HG02852 (cell line): ENCODE measurements around the gene MPG.

Experiments used
- ATAC-seq: cut with Tn5 transposase; IDR thresholded peaks from one replicate; pipeline ENCODE4 v1.9.1; 2021; ENCODE audit warnings: mild to moderate bottlenecking, moderate library complexity; ENCODE audit not compliant: unreplicated experiment

The MPG gene

DNA sequence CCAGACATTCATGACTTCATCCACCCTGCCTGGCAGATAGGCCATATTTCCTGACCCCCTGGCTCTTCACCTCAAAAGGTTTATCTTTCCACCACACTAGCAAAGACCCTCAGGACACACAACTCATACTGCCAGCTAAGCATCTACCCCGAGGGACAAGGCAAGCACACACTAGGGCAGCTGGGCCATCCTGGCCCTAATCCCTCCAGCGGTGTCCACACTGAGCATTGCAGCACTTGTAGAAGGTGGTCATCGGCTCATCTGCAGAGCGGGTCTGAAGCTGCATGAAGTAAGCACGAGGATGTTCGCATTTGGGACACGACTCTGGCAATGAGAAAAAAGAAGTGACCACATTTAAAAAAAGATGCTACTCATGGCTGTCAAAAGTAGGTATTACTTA, 30.8 kb upstream of the MPG start:
- no peak for ATAC-seq

DNA sequence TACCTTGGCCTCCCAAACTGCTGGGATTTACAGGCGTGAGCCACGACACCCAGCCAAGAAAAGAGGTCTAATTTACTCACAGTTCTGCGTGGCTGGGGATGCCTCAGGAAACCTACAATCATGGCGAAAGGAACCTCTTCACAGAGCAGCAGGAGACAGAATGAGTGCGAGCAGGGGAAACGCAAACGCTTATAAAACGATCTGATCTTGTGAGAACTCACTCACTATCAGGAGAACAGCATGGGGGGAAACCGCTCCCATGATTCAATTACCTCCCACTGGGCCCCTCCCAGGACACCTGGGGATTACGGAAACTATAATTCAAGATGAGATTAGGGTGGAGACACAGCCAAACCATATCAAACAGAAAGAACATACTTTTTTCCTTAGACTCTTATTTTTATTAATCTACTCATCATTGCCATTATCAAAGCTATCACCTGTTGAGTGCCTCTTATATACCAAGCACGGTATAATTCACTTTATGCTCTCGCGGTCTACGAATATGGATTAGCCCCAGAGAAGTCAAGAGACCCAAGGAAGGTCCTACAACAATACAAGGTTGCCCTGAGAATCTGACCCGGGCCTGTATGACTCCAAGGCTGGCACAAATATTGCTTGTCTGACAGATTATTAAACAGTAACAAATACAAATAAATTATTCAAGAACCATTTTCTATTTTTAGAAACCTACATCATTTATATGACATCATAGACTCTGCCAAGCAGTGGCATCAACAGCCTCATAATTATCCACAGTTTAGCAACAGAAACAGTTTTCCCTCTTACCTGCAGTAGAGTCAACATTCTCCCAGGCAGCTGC, 27.0 kb upstream of the MPG start:
- no peak for ATAC-seq

DNA sequence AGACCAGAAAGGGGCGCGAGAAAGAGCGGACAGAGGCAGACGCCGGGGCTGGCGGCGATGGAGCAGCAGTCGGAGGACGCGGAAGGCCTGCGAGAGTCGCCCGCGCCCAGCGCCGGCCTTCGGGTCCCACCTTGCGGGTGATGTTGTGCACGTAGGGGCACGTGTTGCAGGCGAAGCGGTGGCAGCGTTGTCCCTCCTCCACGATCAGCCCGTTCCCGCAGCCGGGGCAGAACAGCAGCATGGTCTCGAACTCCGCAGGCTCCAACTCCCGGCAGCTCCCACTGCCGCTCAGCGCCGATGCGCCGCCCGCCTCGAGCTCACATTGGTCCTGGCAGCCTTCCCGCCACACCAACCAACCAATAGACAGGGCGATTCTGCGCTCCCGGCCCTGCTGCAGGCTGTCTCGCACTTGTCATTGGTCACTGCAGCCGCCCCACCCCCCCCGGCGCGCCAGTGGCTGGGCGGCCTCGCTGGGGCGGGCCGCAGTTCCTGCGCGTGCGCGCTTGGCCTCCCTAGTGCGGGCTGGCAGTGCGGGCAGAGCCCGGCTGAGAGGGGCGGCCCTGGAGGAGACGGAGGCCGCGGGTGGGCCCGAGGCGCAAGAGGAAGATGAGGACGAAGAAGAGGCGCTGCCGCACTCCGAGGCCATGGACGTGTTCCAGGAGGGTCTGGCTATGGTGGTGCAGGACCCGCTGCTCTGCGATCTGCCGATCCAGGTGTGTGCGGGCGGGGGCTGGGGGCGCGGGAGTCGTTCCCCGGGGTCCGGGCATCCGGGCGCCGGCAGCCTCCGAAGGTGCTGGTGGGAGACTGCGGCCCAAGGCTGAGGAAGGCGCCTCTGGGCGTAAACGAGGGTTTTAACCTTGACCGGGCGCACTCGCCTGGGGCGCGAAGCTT, 24.4 kb upstream of the MPG start, which contains the start of the genes POLR3K and SNRNP25:
Gene POLR3K (minus strand): TSS at position 263 of the 891 bp plus-strand sequence. CDS start 22 bp downstream, at position 241.
Gene SNRNP25 (plus strand): TSS at position 483 of the 891 bp plus-strand sequence. CDS start 189 bp downstream, at position 672.
- ATAC-seq = peak; percentile 95

DNA sequence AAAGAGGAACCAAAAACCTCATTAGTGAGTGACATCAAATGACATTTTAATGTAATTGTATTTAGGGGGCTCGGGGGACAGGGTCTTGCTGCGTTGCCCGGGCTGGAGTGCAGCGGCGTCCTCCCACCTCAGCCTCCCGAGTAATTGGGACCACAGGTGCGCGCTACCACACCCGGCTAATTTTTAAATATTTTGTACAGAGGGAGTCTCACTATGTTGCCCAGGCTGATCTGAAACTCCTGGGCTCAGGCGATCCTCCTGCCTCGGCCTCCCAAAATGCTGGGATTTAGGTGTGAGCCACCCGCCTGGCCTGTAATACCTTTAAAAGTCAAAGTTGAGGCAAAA, 23.8 kb upstream of the MPG start:
- ATAC-seq = no peak

DNA sequence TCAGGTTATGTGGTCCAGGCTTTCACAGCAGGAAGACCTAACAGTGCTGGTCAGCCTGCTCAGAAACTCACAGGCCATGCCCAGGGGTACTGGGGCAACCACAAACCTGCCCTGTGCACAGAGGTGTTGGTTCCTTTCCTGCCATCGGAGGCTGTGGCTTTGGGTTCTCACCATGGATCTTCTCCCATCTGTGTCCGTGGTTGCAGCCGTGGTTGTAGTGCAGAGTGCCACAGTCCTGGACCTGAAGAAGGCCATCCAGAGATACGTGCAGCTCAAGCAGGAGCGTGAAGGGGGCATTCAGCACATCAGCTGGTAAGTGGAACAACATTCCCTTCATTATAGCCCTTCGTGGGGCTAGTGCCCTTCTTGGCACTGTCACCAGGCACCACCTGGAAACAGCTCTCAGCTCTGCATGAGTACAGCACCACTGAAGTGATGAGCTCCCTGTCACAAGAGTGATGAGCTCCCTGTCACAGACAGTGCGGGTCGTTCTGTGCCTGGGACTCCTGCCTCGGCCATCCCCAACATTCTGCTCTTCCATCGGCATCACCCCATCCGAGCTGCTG, 22.4 kb upstream of the MPG start:
- no peak for ATAC-seq

DNA sequence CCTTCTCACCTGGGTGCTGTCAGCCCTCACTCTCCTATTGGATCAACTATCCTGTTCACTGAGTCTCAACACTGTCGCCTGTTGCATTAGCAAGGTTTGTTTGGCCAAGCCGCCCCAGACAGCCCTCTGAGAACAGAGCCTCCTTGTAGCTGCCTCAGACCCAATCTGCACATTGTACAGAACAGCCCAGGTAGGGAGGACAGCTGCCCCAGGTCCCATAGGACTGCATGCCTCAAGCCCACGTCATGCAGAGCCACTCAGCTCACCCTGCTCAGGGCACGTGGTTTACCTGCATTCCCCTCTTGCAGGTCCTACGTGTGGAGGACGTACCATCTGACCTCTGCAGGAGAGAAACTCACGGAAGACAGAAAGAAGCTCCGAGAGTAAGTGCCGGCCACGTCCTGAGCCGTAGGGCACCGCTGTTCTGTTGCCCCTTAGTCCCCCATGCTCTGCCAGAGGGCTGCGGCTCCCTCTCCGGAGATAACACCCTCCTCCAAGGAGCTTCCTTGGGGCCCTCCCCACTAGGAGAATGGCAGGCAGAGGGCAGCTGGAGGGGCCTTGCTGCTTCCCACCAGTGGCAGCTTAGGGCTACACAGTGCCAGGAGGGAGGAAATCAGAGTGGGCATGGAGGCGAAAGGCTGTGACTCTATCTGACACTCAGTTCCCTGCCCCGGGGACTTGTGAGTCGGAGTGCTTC, 21.6 kb upstream of the MPG start:
- ATAC-seq = no peak

DNA sequence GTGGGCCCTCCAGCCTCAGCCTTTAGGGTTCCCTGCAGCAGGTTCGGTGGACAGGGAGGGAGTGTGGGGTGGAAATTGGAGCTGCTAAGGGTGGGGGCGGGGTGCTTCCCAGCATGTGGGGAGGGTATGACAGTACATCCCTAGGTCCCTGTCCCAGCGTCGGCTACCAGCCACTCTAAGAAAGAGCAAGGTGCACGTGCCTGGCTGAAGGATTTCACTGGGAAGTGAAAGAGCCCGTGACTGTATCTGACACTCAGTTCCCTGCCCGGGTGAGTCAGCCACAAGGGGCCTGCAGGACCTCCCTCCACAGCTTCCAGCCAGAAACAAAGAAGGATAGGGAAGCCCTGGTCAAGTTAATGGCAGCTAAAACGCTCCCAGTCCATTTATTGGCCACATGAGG, 20.3 kb upstream of the MPG start:
- ATAC-seq = no peak

DNA sequence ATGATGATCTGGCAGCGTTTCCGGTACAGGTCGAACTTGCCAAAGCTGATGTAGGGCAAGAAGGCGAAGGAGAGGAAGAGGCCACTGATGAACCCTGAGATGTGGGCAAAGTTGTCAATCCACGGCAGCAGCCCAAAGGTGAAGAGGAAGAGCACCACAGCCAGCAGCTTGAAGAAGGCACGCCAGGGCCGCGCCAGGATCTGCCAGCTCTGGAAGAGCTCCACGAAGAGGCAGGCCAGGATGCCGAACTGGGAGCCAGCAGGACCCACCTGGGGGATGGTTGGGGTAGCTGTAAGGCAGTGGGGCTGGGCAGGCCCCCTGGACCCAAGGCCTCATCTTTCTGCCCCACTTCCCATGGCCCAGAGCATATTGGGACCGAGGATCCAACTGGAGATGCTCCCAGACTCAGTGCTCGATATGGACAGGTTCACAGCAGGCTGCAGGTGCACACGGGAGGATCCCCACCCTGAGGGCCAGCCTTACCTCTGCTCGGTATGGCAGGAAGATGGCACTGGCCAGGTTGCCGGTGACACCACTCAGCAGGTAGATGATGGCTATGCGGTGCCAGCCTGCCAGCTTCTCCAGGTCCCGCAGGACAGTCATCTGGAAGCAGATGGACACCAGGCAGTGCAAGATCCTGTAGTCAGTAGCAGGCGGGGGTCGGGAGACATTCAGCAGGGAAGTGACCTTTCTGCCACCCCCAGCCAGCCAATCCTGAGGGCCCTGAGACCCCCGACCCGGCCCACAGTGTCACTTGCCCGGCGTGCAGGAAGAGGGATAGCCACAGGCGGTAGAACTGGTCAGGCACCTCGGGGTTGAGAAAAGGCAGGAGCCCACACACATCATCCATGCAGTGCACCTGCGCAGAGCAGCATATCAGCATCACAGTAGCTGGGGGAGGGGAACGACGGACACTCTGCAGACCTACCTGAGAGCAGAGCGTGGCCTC, 19.3 kb upstream of the MPG start:
- ATAC-seq = no peak

DNA sequence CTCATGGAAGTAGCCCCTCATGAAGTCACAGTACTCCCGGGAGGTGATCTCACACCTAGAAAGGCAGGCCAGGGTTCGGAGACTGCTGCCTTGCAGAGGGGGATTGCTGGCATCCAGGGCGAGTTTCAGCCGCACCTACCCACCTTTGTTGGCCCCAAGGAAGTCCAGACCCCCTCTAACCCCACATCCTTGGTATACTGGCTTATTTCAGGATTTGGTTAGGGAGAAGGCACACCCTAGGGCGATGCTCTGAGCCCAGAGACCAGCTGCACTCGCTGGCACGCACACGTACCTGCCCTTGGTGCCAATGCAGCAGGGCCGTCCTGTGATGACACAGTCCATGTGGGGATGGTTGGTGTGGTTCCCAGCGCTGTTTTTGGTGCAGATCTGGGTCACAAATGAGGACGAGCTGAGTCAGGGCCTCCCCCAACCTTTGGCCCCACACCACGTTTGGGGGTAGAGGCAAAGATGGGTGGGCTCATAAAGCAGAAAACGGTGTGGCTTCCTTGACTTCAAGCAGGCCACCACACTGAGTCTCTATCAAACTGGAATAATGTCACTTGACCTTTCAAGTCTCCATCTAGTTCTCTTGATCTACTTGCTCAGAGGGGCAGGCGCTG, 18.5 kb upstream of the MPG start:
- no peak for ATAC-seq

DNA sequence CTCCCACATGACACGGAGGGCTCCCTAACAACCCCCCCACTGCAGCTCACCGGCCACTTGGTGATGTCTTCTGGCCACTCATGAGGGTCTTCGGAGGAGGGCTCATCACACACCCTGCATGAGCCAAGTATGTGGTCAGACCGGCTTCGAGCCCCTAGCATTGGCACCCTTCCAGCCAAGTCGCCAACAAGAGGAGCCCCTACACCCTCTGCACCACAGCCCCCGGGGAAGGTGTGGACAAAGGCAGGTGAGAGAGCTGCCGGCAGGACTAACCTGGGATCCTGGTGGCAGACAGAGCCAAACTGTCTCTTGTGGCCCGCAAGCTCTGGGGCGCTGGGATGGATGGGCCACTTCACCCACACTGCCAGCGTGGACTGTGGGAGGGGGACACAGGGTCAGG, 17.9 kb upstream of the MPG start:
- ATAC-seq = no peak

DNA sequence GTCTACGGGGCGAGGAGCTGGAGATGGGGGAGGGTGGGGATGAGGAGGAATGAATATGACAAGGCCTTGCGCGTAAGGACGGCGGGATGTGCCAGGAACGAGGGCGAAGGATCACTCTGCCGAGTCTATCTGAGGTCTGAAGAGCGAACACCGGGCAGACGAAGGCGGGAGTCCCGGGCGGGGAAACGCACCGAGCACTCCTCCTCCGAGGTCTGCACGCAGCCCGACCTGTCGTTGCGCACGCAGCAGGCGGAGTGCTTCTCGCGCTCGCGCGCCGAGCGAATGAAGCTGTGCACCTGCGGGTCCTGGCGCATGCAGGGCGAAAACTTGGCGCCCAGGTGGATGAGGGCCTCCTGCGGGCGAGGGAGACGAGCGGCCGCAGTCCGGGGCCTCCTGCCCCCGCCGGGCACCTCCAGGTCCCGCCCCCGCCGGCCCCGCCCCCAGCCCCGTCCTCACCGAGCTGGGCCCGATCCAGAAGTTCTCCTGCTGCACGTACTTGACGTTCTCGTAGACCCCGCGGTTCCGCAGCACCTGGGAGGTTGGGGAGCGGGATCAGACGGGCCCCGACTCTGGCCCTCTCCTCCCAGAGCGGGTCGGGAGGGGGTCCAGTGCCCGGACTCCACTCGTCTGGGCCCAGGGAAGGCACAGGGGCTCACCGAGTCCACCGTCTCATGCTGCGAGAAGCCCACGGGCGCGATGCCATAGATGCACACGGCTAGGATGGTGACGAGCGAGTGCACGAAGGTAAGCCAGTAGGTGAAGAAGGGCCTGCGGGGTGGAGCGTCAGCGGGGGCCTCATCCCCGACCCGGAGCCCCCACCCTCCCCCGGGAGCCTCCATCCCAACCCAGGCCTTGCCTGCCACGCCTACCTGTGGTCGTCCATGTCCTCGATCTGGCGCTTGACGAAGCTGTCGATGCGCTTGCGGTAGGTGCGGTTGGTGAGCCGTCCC, 16.8 kb upstream of the MPG start:
- no peak for ATAC-seq

DNA sequence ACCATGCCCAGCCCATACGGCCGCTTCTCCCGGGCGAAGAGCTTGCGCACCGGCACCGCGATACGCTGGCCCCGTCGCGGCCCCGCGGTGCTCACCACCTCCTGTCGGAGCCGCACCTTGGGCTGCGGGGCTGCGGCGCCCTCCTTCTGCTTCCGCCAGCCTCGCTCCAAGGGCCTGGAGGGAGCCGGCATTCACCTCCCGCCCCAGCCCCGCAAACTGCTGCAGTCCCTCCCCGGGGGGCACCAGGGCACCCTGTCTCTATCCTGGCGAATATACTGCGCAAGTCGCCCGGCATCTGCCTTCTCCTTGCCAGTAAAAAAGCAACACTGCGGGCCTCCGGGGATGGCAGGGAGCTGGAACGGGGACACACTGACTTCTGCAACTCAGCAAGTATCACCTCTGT, 16.1 kb upstream of the MPG start:
- ATAC-seq = no peak

DNA sequence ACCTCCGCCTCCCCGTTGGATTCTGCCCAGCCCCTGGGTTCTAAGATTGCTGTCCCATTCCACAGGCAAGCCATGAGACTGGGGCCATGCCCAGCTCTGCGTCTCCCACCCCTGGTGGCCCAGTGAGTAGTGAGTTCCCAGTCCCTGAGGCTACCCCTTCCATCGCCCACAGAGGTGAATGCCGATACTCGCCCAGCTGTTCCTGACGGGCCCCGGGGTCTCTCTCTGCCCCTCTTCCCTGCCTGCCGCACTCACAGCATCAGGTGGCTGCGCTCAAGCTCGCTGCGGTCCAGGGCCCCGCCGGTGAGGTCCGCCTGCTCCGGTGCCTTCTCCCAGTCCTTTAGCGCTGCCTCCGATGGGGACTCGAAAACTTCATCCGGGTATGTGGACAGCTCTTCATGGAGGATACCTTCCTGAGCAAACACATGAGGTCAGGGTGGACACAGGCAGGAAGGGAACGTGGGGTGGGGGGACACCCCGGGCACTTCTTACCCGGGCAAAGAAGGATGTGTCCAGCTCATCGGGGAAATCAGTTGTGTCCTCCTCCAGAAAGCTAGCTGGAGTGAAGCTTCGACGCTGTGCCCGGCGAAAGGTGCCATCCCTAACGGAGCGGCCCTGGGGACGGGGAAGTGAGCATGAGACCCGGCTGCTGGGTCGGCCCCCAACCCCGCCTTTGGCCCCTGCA, 15.6 kb upstream of the MPG start:
- ATAC-seq = no peak

DNA sequence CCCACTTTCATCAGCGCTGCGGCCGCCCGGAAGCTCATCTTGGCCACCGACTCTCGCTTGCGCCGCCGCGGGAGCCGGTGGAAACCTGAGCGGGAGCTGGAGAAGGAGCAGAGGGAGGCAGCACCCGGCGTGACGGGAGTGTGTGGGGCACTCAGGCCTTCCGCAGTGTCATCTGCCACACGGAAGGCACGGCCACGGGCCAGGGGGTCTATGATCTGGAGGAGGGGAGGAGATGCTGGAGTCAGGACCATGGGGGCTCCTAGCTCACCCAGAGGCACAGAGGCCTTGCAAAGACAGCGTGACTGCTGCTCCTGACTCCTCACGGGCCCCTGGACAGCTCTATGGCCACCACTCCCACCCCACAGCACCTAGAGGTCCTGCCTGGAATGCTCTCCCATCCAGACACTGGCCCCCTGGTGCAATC, 15.0 kb upstream of the MPG start:
- no peak for ATAC-seq

DNA sequence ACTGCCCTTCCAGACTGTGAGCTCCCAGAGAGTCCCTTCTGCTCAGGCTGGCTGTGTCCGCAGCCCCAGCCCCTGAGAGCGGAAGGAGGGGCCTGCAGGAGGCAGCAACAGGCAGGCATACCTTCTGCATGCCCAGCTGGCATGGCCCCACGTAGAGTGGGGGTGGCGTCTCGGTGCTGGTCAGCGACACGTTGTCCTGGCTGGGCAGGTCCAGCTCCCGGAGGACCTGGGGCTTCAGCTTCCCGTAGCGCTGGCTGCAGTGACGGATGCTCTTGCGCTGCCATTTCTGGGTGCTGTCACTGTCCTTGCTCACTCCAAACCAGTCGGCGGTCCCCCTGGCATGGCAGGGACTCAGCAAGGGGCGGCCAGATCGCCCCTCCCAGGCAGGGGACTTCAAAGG, 14.6 kb upstream of the MPG start:
- ATAC-seq = no peak

DNA sequence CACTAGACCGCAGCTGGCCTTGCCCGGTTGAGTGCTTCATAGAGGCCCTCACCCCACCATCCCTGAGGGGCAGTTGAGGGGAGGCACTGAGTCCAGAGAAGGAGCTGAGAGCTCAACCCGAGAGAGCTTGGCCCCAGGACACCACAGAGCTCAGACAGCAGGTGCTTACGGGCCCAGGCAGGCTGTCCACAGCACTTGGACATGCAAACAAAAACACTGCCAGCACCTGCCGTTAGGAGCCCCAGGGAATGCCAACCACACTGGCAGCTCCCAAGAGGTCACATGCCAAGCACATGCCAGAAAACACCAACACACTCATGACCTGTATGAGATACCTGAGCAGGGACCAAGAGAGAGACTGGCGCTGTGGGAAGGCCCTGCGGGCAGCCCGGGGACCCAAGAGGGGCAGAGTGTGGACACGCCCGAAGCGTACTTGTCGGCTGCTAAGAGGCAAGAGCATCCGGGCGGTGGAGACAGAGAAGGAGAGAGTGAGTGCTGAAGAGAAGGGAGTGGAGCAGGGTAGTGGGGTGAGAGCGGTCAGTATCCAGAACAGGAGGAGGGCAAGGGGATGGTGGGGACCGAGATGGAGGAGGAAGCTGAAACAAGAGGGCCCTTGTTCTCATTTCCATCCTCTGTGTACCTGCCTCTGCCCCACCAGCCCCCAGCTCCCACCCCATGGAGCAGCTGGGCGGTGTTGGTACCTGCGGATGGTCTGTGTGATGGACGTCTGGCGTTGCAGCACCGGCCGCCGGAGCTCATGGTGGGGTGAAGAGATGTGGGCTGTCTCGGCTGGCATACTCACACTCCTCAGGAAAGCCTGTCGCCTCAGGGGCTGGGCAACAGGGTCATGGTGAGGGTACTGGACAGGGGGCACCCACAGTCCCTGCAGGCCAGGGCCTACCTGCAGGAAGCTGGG, 13.8 kb upstream of the MPG start:
- no peak for ATAC-seq

DNA sequence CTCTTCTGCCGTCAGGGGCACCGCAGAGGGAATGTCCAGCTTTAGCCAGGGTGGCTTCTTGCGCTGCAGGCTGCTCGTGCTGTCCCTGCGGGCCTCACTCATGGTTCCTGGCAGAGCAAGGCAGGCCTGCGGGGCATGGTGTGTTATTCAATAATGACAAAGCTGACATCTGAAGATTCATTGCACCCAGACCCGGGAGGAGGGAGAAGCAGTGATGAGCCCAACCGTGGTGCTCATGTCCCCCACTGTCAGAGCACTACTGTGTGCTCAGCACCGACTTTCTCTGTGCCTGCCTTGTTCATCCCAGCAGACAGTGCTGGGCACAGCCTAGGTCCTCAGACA, 13.1 kb upstream of the MPG start:
- no peak for ATAC-seq
